MG63 (cell line): ENCODE measurements around the gene ZBTB16. TPM values are rescaled to one million over a fixed set of nuclear protein-coding genes. Genes with fewer than 3 reads are reported as not detected.

Source experiments
- DNase-seq: peaks from one replicate; pipeline ENCODE4 v3.0.0-alpha.2; 2020
- H3K27me3 ChIP-seq: fragments of 250-450 bp; sonication (Bioruptor Pico); 2 replicates; pipeline ENCODE4 v1.5.1; 2020; ENCODE audit warnings: mild to moderate bottlenecking, moderate library complexity
- H3K36me3 ChIP-seq: fragments of 250-450 bp; sonication (Bioruptor Pico); 2 replicates; pipeline ENCODE4 v1.5.1; 2020; ENCODE audit warnings: mild to moderate bottlenecking, moderate library complexity
- H3K4me3 ChIP-seq: fragments of 250-450 bp; sonication (Bioruptor Pico); 2 replicates; pipeline ENCODE4 v1.5.1; 2020; ENCODE audit warnings: mild to moderate bottlenecking, moderate library complexity
- H3K9me3 ChIP-seq: fragments of 250-450 bp; sonication (Bioruptor Pico); 2 replicates; pipeline ENCODE4 v1.5.1; 2020; ENCODE audit warnings: mild to moderate bottlenecking, moderate library complexity
- total RNA-seq: library from RNA; depleted of rRNA; stranded (reverse); fragments of >200 nt; shearing (Covaris generic); gene quantifications from 2 replicates; pipeline ENCODE4 v1.2.3, GENCODE V29; 2014; ENCODE audit warnings: low replicate concordance

ZBTB16 gene
- total RNA-seq, 1 experiment from 2014 or later: not detected

- H3K9me3 ChIP-seq: no peaks in the 10 kb centered on the region
- H3K27me3 ChIP-seq: peaks cover 44% of the 10 kb centered on the region
- no peak overlapping the region for H3K4me3 ChIP-seq
- DNase-seq: no peak
- H3K36me3 ChIP-seq: no peaks in the 10 kb centered on the region
These were observed 1.3 kb upstream of the ZBTB16 start for GRCh38 chr11:114058026-114058706.

DNA sequence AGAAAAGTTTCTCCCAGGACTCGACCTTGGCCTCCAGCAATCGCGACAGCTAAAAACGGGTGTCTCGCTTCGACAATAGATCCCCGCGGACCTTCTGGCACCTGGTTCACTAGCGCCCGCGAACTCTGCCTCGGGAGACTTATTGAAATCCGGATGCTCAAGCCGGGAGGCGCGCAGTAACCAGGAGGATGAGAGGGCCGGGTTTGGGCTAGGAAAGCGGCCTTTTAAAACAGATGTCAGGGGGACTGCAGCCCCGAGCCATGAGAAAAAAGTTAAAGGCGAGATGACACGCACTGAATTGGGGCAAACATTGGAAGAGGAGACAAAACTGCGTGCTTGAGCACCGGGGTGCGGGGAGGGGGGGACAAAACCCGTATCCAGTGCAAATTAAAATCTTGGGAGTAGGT, 637 bp upstream of the ZBTB16 start:
- Histone ChIP-seq H3K4me3 (no peak overlapping the region), H3K36me3 (no peaks in the 10 kb centered on the region), H3K27me3 (peaks cover 44% of the 10 kb centered on the region), H3K9me3 (no peaks in the 10 kb centered on the region)
- DNase-seq: no peak

DNA sequence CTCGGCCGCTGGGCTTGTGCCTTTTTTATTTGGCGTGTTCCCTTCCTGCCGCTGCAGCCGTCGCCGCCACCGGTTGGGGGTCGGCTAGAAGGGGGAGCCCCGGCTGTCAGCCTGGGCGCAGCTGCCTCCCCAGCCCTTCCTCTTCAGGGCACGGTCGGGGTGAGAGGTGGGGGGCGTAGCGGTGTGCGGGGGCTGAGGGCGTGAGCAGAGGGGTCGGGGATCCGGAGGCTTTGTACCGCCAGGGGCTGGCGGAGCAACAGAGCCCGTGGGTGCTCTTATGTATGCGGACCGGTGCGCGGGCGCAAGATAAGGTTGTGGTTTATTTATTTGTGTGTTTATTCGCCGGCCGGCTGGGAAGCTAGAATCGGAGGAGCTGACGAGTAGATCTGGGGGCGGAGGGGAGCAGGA, 477 bp downstream of the ZBTB16 start:
- DNase-seq: no peak
- peaks cover 44% of the 10 kb centered on the region for H3K27me3 ChIP-seq
- no peaks in the 10 kb centered on the region for H3K36me3 ChIP-seq
- H3K9me3 ChIP-seq: no peaks in the 10 kb centered on the region
- H3K4me3 ChIP-seq: peak overlapping the region; percentile 48

DNA sequence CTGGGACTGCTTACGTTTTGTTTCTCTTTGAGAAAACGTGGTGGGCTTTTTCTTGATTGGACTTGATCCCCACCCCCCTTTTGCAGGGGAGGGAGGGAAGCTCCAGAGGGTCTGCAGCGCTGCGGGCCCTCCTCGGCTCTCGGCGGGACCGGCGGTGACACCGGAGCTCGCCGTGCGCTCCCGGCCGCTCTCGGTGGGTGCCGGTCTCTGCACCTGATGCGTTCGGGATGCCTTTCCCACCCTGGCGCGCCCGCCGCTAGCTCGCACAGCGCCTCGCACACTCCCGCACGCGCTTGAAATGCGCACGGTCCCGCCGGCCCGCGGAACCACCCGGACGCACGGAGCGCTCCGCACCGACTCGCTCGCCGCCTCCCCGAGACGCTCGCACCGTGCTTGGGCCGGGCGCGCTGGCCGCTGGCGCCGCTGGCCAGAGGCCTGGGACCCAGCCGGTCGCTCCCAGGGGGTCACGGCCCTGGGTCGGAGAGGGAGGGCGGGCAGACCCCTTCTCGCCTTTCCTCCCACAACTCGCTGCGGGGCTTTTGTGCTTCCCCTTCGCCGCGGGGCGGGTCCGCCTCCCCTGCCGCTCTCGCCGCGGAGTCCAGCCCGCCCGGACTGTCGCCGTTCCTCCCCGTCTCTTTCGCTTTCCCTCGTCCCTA, 1.0 kb downstream of the ZBTB16 start:
- Histone ChIP-seq H3K4me3 (peak overlapping the region; percentile 48), H3K9me3 (no peaks in the 10 kb centered on the region), H3K27me3 (peaks cover 44% of the 10 kb centered on the region), H3K36me3 (no peaks in the 10 kb centered on the region)
- DNase-seq: no peak

DNA sequence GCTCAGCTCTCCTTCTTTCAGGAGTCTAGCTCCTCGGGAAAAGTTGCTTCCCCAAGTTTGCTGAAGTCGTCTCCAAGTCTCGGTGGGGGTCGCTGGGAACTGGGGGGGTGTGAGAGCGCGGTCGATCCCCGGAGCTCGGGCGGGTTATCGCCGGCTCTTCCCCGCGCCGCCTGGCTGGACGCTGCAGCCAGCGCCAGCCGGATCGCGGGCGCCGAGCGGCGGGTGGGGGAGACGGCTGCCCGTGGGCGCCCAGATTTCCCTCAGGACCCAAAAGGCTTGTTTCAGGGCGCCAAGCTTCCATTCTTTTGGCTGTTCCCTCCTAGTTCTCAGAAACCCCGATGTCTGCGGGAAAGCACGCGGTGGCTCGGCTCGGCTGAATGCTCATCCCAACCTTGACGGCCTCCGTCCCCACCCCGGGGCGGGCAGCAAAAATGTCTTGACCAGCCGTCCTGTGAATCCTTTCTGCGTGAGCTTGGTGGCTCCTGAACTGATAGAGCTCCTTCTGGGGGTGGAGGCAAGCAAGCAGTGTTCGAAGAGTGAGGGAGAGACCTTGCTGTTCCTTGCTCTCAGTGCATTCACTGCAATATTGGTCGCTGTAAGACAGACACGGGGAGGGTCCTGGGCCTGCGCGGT, 1.7 kb downstream of the ZBTB16 start:
- no peak for DNase-seq
- Histone ChIP-seq H3K9me3 (no peaks in the 10 kb centered on the region), H3K4me3 (peak overlapping the region; percentile 48), H3K27me3 (peaks cover 44% of the 10 kb centered on the region), H3K36me3 (no peaks in the 10 kb centered on the region)

DNA sequence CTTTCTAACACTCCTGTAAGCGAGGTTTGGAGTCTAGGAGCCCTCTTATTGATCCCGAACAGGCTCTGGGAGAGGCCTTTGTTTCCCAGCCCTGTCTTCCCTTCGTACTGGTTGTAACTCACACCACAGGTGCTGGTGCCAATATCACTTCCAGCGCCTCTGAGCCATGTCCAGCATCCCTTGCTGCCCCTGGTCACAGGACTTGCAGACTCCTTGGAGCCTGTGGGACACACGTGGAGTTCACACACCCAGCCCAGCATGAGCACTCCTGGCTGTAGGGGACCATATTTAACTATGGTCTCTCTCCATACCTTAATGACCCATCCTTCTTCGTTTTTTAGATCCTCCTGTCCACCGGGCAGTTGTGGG, 2.2 kb downstream of the ZBTB16 start:
- Histone ChIP-seq H3K4me3 (no peak overlapping the region), H3K9me3 (no peaks in the 10 kb centered on the region), H3K36me3 (no peaks in the 10 kb centered on the region), H3K27me3 (peaks cover 42% of the 10 kb centered on the region)
- DNase-seq: no peak

DNA sequence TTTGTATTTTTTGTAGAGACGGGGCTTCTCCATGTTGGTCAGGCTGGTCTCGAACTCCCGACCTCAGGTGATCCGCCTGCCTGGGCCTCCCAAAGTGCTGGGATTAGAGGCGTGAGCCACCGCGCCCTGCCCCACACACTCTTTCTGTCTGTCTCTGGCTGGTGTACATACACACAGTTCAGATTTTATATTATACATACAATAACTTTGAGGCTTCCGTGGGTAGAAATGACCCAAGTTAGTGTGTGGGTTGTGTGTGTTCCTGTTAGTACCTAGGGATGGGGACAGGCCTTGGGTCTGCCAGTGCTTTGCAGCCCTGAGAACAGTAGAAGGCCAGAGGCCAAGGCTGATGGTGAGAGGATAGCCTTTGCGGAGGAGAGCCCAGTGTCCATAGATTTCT, 2.8 kb downstream of the ZBTB16 start:
- no peak for DNase-seq
- no peaks in the 10 kb centered on the region for H3K36me3 ChIP-seq
- peaks cover 38% of the 10 kb centered on the region for H3K27me3 ChIP-seq
- no peaks in the 10 kb centered on the region for H3K9me3 ChIP-seq
- H3K4me3 ChIP-seq: no peak overlapping the region

GRCh38 chr11:114063149-114063828, 3.8 kb downstream of the ZBTB16 start:
- no peak overlapping the region for H3K4me3 ChIP-seq
- no peak for DNase-seq
- H3K9me3 ChIP-seq: no peaks in the 10 kb centered on the region
- H3K27me3 ChIP-seq: peaks cover 33% of the 10 kb centered on the region
- no peaks in the 10 kb centered on the region for H3K36me3 ChIP-seq

DNA sequence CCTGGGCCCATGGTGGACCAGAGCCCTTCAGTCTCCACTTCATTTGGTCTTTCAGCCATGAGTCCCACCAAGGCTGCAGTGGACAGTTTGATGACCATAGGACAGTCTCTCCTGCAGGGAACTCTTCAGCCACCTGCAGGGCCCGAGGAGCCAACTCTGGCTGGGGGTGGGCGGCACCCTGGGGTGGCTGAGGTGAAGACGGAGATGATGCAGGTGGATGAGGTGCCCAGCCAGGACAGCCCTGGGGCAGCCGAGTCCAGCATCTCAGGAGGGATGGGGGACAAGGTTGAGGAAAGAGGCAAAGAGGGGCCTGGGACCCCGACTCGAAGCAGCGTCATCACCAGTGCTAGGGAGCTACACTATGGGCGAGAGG, 4.3 kb downstream of the ZBTB16 start:
- peaks cover 30% of the 10 kb centered on the region for H3K27me3 ChIP-seq

GRCh38 chr11:114064216-114064615, 4.7 kb downstream of the ZBTB16 start:
- no peak for DNase-seq
- no peaks in the 10 kb centered on the region for H3K9me3 ChIP-seq
- no peak overlapping the region for H3K4me3 ChIP-seq
- no peaks in the 10 kb centered on the region for H3K36me3 ChIP-seq
- H3K27me3 ChIP-seq: peaks cover 26% of the 10 kb centered on the region

More for the DNA sequence above, 4.3 kb downstream of the ZBTB16 start:
- no peaks in the 10 kb centered on the region for H3K9me3 ChIP-seq
- no peak for DNase-seq
- H3K36me3 ChIP-seq: no peaks in the 10 kb centered on the region
- H3K4me3 ChIP-seq: no peak overlapping the region

- H3K27me3 ChIP-seq: peaks cover 19% of the 10 kb centered on the region
- no peaks in the 10 kb centered on the region for H3K9me3 ChIP-seq
- no peak for DNase-seq
- no peaks in the 10 kb centered on the region for H3K36me3 ChIP-seq
- H3K4me3 ChIP-seq: no peak overlapping the region
These were observed 5.6 kb downstream of the ZBTB16 start for GRCh38 chr11:114065094-114065493.

- Histone ChIP-seq H3K4me3 (no peak overlapping the region), H3K9me3 (no peaks in the 10 kb centered on the region), H3K27me3 (peaks cover 9% of the 10 kb centered on the region), H3K36me3 (no peaks in the 10 kb centered on the region)
- DNase-seq: no peak
These were observed 6.6 kb downstream of the ZBTB16 start for GRCh38 chr11:114066046-114066648.

DNA sequence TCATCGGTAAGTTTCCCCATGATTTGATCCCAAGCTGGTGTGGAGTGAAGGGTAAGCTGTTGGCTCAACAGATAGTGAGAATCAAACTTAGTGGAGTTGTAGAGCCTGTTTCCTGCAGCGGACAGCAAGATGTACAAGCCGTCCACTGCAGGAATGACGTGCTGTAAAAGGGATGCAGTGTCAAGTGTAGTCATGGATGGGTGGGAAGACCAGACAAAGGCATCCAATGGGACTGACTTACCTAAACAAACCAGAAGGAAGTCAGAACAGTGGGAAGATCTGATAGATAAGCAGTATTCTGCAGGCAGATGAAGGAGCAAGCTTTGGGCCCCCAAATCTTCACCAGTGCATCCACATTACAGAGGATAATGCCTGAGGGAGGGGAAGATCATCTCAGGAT, 8.8 kb downstream of the ZBTB16 start:
- no peaks in the 10 kb centered on the region for H3K27me3 ChIP-seq
- H3K36me3 ChIP-seq: no peaks in the 10 kb centered on the region
- no peak for DNase-seq
- H3K9me3 ChIP-seq: no peaks in the 10 kb centered on the region
- no peak overlapping the region for H3K4me3 ChIP-seq

GRCh38 chr11:114070464-114071139, 11.1 kb downstream of the ZBTB16 start:
- Histone ChIP-seq H3K9me3 (no peaks in the 10 kb centered on the region), H3K4me3 (no peak overlapping the region), H3K36me3 (no peaks in the 10 kb centered on the region), H3K27me3 (no peaks in the 10 kb centered on the region)
- no peak for DNase-seq

- DNase-seq: no peak
- no peak overlapping the region for H3K4me3 ChIP-seq
- H3K27me3 ChIP-seq: peaks cover 9% of the 10 kb centered on the region; the same call in 1 of the 2 replicates
- H3K36me3 ChIP-seq: no peaks in the 10 kb centered on the region
- no peaks in the 10 kb centered on the region for H3K9me3 ChIP-seq
These were observed 13.7 kb downstream of the ZBTB16 start for GRCh38 chr11:114073007-114073827.
